ENCODE results near the gene TFEB. TPM values are rescaled to one million over a fixed set of nuclear protein-coding genes. Genes with fewer than 3 reads are reported as not detected.

Gene TFEB
- polyA plus RNA-seq, 1 donor: 5.8 TPM

DNA sequence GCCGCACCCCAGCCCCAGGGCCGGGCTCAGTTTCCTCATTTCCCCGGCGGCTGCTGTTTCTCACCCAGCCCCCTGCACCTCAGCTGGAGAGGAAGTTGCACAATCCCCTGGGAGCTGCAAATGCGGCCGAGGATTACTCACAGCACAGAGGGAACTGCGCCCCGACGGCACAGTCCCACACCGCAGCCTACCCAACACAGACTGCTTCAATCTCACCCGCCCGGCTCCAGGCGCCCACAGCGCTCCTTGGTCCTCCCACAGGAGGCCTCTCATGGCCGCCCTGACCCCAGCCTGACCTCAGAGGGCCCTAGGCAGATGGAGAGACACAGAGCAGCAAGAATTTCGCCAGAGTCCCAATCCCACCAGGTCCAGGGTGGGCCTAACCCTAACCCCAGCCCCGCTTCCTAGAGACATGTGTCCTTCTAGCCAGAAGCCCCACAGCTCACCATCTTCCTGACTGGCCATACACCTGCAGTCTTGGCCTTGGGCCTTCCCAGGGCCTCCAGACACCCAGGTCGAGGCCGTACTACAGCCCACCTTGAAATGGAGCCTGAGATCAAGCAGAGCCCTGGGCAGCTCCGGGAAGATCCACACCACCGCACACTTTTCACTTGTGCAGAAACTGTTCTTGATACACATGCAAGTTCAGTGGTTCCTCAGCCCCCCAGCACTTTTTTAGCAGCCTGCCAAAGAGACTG is 11.7 kb downstream of the TFEB start:
- no peak for DNase-seq (ENCODE audit: low read depth)

GRCh38 chr6:41722969-41723529 is 12.4 kb downstream of the TFEB start:
- no peak for DNase-seq (ENCODE audit: low read depth)

DNA sequence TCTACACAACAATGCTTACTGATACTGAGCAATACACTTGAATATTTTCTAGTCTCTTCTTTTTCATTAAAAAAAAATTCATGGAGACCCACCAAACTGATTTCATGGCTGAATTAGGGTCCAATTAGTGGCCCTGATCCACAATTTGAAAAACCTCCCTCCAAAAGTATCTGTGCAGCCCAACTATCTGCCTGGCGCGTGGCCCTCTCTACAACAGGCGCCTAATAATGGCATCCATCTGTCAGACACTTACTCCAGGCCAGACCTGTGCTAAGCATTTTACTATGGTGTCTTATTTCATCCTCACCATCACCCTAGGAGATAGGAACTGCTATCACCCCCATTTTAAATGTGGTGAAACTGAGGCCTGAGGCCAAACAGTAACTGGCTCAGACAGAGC is 14.0 kb downstream of the TFEB start:
- no peak for DNase-seq (ENCODE audit: low read depth)

- no peak for DNase-seq (ENCODE audit: low read depth)
These were observed 14.6 kb downstream of the TFEB start for GRCh38 chr6:41720783-41721182.

DNA sequence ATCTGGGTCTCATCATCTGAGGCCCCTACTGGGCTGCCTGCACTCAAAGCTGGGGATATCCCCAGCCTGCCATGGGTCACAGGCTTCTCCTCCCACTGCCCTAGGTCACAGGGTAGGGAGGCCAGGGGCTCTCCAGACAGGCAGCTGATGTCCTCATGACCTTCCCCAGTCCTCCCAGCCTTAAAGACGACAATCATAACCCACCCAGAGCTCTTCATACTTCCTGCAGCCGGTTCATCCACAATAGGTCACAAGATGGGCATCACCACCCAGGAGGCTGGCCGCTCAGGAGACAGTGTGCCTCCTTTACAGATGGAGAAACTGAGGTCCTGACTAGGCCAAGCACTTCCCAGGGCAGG is 15.2 kb downstream of the TFEB start:
- no peak for DNase-seq (ENCODE audit: low read depth)

- DNase-seq (ENCODE audit: low read depth): no peak
These were observed 15.8 kb downstream of the TFEB start for GRCh38 chr6:41719436-41720261.

DNA sequence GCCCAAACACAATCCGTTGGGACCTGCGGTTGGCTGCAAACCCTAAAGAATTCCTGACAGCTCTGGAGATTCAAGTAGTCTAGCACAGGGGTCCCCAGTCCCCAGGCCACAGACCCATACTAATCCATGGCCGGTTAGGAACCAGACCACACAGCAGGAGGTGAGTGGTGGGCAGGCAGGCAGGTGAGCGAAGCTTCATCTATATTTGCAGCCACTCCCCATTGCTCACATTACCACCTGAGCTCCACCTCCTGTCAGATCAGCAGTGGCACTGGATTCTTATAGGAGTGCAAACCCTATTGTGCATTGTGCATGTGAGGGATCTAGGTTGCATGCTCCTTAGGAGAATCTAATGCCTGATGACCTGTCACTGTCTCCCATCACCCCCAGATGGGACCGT is 16.6 kb downstream of the TFEB start:
- no peak for DNase-seq (ENCODE audit: low read depth)

- DNase-seq (ENCODE audit: low read depth): no peak
These were observed 18.0 kb downstream of the TFEB start for GRCh38 chr6:41717392-41717736.

DNA sequence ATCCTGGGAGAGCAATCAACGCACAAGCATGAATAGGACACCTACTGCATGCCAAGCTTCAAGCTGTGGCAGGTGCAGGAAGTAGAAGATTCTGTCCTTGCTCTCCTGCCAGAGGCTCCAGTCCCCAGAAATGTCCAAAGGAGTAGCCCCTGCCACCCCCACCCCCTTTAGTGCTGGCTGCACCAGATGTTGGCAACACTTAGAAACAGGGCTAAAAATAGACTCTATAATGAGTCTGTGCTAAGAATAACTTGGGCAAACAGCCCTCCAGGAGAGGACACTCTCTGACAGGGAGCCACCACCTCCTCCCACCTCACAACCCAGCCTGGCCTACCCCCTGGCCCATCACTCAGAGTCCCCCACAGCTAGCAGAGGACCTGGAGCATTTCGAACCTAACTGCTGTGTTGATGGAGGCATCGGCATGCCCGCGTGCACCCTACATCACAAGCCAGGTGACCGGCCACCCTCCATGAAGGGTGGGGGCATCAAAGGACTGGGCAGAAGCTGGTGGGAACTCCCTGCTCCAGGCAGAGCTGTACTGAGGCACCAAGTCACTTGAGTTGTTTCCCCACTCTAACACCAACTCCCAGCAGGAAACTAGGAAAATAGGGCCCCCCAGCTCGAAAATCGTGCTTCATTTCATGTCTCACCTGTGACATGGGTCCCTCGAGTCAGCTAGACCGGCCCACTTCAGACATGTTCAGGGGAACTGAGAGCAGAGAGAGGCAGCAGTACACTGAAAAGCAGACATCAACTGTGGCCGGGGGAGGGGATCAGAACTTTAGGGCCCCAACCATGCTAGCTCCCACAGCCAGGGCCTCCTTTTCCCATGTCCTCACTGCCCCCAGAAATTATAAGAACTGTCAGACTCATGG is 18.7 kb downstream of the TFEB start:
- DNase-seq (ENCODE audit: low read depth): no peak

GRCh38 chr6:41715795-41716515 is 19.5 kb downstream of the TFEB start:
- no peak for DNase-seq (ENCODE audit: low read depth)

DNA sequence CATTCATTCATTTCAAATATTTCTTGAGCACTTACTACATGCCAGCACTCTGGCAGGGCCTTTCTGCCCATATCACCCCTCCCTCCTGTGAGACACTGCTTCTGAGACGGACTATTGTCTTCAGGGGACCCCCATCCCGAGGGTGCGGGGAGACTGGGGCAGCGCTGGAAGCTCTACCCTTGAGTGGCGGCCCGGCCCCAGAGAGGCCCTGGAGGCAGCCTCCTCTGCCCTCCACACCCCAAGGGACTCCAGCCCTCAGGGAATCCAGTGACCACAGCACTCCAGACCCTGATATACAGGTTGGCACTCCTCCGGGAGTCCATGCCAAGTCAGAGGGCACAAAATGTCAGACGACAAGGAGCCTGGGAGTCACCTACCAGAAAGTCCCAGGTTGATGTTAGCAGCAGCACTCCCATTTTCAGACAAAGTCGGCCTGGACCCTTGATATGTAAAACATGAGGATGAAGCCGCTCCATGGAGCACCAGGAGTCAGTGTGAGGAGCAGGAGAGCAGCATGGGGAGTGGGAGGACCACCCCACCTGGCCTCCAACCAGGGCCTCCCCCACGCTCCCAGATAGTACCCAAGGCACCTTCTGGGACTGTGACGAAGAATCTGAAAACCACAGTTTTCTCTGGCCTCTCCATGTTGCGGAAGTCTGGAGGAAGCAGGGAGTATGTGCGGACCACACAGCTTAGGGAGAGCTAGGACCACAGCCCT is 20.7 kb downstream of the TFEB start:
- DNase-seq (ENCODE audit: low read depth): no peak

DNA sequence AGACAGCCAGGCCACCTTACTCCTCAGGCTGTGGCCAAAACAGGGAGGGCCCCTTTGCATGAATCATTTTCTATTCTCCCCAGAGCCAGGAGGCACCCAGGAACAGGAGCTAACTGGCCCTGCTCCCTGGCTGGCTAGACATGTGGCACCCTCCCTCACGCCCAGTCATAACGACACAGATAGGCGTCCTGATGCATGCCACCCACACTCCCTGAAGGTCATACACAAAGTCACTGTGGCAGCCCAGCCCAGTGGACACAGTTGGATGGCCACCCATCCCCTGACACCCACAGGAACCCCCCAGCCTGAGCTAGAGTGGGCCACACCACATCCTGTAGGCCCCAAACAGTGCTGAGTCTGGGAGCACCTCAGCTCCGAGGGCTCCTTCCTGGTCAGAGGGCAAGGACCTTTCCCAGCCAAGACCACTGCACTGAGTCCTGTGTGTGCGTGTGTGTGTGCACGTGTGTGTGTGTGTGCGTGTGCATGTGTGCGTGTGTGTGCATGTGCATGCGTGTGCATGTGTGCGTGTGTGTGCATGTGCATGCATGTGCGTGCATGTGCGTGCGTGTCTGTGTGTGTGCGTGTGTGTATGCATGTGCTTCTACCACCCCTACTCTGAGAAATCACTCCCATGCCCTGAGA is 21.6 kb downstream of the TFEB start:
- no peak for DNase-seq (ENCODE audit: low read depth)

GRCh38 chr6:41713159-41713649 is 22.2 kb downstream of the TFEB start:
- no peak for DNase-seq (ENCODE audit: low read depth)

DNA sequence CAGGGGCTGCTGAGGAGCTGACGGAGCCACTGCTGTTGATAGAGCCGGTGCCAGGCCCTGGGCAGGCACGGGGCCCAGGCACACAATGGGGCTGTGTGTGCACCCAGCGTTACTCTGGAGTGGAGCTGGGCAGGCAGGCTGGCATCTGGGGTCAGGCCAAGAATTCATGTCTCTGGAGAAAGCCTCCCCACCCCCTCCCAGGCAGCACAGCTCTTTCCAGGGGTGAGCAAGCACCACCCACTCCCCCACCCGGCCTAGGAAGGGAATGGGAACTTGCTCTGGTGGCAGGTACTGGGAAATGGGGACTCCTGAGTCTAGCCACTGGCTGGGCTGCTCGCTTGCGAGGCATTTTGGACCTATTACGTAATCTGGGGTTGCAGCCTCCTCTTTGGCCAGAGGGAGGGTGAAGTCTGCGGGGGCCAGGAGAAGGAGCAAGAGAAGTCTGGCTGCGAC is 22.7 kb downstream of the TFEB start:
- no peak for DNase-seq (ENCODE audit: low read depth)

DNA sequence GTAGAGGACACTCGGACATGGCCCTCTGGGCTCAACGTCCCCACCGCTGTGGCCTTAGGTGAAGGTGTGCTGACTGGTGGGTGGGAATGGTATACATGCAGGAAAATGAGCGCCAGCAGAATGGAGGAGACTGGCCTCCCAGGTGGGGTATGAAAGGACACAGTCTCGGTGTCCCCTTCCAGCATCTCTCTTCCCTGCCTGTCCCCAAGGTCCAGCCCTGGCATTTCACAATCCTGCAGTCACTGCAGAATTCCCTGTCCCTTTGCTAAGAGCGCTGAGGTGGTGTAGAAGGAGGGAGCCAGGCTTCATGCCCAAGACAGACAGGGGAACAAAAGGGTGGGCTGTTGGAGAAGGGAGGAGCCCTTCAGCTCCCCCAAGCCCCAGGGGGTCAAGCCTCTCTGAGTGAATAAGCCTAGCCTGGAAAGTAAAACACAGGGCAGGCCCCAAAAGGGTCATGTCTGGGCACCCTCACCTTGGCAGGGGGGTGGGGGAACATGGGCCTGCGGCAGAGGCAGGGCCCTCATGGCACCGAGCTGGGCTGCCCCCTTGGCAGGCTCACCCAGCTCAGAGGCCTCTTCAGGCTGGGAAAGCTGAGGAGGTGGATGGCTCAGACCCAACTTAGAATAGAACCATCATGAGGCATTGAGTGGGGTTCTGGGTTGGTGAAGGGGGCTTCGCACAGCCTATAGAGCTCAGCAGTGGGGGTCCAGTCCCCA is 23.9 kb downstream of the TFEB start:
- no peak for DNase-seq (ENCODE audit: low read depth)

DNA sequence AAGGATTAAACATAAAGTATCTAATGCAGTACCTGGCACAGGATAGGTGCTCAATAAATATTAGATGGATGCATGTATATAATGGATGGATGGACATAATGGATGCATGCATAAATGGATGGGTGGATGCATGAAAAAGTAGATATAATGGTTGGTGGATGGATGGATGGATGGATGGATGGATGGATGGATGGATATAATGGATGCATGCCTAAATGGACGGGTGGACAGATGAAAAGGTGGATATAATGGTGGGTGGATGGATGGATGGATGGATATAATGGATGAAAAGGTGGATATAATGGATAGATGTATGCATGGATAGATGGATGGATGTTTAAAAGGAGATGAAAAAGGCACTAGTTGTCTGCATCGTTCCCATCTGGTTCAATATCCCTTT is 26.0 kb downstream of the TFEB start:
- no peak for DNase-seq (ENCODE audit: low read depth)

DNA sequence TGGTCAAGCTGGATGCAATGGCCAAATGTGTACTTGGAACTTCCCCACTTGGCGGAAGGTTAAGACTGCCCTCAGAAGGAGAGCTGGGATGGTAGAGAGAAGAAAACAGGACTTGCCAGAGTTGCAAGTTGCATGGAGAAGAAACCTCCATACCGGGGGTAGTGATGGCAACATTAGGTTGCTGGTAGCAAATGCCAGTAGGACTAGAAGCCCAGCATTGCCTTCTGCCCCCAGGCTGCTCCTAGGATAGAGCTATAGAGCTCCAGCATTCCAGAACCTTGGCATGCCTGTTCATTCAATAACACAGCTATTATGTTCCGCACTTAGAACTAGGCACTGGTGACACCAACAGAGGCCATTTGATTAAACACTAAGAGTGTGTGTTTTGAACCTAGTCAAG is 26.6 kb downstream of the TFEB start:
- DNase-seq (ENCODE audit: low read depth): no peak

DNA sequence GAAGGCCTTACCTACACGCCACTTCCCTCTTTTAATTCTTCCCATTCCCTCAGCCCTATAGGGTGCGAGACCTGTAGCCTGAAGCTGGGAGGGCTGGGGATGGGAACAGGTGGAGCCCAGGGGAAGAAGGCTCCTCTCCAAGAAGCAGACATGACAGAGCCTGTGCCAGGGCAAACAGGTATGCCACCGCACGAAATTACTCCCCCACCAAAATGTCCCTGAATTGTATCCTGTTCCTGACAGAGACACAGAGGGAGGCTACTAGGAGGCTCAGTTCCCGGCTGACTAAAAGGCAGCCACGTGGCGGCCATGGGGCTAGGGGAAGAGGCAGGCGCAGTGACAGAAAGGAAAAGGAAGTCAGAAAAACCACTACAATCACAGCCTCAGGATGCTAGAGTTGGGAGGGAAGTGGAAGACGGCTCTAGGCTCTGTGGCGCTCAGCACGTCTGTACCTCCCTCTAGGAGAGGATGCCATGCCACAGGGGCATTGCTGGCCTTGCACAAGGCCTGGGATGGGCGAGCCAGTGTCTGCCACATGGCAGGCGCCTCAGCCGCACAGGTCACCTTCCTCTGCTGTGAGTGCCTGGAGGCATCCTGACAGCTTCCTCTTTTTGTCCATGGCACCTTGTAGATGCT is 27.7 kb downstream of the TFEB start:
- DNase-seq (ENCODE audit: low read depth): no peak
